ENCODE data around the gene WNT5B.

WNT5B gene

DNA sequence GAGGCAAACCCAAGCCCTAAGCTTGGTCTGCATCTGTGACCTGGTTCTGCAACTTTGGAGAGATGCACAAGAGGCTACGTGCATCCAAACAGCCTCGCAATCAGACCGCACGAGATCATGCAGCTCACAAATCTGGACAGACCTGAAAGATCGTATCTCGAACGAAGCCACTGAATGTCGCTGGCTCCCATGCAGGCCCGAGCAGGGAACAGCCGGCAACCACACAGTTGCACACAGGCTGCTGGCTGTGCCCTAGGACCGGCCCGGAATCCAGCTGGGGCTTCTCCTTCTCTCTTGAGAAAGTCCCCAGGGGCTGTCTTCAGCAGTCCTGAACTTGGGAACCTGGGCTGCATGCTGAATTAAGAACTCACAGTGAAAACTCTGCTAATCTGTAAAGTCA is 27.9 kb downstream of the WNT5B start:
- ATAC-seq = no peak

DNA sequence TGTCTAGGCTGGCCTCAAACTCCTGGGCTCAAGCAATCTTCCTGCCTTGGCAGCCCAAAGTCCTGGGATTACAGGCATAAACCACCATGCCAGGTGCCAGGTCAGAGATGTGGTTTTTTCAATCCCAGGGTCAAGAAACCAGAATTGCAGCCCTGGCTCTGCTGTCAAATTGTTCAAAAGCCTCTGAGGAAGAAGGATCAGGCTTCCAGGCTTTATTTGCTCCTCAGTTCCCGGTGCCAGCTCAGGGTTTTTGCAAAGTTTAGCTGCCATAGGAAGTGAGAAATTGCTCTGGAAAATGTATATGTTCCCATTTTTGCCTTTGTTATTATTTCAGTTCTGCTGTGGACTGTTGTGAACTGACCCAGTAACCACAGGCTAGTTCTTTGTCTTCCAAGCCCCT is 28.7 kb downstream of the WNT5B start:
- no peak for ATAC-seq

DNA sequence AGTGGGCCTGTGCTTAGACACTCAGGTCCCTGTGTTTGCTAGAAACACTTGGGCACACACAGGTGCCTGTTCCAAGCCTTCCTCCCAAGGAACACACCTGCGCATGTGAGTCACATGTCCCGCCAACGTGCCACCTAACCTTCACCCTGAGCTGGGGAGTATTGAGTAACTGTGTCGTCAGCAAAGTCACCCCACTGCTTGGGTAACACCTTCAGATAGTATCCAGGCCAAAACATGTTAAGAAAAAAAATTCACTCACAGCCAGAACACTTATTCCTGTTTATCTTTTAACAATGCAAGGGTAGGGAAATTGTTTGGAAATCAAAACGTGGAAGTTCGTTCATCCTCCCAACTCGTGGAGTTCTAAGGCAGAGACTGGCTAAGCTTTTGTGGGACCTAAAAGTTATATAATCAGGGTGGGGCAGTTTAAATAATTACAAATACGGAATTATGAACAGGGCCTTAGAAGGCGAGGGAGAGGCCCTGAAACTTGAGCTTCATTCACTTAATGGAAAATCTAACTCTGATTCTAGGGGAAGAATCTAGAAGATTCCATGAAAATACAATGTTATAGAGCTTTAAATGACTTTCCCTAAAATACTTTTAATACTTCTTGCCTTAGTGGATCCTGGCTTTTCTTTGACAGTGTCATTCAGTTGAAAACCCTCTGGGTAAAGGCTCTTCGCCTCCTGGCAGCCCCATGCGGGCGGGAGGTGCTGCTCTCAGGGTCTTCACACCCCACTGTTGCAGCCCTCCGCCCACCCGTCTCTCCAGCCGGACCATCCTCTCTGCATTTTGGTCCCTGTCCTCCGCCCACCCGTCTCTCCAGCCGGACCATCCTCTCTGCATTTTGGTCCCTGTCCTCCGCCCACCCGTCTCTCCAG is 31.5 kb downstream of the WNT5B start:
- ATAC-seq = peak; percentile 35 to 60

DNA sequence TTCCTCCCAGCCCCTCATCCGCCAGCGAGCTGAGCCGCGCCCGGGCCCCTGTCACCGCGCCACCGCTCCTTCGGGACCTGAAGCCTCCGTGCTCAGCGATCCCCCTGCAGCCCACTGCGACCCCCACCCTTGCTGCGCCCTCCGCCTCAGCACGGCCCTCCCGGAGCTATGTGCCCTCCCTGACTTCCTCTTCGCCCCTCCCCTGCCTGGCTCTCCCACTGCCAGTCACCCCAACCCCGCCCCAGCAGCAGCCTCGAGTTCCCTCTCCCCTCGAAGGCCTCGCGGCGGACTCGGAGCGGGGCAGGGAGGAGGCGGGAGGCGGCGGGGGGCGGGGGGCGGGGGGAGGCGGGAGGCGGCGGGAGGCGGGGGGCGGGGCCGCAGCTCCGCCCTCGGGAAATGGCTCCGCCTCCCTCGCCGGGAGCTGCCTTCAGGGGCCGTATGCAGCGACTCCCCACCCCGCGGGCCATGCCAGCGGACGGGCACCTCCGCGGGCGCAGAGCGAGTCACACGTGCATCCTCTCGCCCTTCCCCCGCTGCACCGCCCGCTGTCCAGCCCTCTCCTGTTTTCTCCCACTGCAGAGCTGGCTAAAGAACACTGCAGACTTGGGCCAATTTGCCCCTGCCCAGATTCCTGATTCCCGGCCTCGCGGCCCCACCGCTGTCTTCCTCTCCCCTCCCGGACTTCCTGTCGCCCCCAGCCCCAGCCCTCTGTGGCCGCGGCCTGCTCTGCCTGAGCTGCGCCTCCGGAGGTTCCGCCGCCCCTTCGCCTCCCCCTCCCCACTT is 32.7 kb downstream of the WNT5B start:
- ATAC-seq = peak; percentile 84 to 85

GRCh38 chr12:1662761-1663439 is 33.9 kb downstream of the WNT5B start:
- ATAC-seq = no peak

DNA sequence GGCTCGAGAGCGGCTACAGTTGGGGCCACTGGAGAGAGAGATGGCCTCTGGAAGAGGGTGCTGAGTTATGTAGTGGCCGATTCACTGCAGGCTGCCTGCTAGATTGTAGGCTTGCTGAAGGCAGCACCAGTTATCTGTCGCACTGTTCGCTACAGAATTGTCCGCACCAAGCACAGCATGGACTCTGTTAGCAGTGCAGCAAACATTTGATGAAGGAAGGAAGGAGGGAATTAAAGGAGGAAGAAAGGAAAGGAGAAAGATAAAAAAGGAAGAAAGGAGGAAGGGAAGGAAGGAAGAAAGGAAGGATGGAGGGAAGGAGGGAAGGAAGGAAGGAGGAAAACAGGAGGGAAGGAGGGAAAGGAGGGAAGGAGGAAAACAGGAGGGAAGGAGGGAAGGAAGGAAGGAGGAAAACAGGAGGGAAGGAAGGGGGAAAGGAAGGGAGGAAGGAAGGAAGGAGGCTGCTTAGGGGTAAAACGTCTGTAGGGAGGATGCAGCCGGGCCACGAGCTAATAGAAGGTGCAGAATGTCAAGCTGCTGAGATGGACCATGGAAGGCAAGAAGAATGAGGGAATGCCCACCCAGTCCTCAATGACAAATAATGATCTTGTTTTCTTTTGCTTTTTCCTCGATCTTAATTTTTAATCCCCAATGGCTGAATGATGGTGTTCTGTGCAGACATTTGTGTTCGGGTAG is 34.6 kb downstream of the WNT5B start:
- ATAC-seq = no peak

DNA sequence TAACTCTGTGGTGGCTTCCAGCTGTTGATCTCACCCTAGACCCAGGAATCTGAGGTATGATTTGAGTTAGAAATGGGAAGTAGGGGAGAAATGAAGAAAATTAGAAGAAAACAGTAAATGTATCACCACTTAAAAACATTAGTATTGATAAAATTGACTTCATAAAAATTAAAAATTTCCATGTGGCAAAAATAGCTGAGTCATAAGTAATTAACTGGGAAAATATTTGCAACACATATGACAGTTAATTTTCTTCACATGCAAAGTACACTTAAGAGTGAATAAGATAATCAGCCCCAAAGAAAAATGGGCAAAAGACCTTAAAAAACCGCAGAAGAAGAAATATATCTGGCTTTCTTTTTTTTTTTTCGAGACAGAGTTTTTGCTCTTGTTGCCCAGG is 36.3 kb downstream of the WNT5B start:
- ATAC-seq = no peak

DNA sequence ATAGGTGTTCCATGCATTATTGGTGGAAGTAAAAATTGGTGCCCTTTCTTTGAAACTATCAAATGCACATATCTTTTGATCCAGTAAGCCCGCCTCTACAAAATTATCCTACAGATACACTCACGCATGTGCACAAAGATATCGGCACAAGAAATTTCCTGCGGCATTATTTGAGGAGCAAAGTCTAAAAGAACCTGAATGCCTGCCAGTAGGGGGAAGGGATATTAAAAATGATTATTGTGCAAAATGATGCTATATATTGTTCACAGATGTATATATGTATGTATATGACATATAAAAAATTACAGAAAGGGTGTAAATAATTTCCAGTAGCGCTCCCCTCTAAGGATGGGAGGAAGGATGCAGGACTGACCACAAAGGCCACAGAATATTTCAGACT is 37.2 kb downstream of the WNT5B start:
- ATAC-seq = no peak

- no peak for ATAC-seq
Measured at GRCh38 chr12:1666685-1667162, 37.7 kb downstream of the WNT5B start.

DNA sequence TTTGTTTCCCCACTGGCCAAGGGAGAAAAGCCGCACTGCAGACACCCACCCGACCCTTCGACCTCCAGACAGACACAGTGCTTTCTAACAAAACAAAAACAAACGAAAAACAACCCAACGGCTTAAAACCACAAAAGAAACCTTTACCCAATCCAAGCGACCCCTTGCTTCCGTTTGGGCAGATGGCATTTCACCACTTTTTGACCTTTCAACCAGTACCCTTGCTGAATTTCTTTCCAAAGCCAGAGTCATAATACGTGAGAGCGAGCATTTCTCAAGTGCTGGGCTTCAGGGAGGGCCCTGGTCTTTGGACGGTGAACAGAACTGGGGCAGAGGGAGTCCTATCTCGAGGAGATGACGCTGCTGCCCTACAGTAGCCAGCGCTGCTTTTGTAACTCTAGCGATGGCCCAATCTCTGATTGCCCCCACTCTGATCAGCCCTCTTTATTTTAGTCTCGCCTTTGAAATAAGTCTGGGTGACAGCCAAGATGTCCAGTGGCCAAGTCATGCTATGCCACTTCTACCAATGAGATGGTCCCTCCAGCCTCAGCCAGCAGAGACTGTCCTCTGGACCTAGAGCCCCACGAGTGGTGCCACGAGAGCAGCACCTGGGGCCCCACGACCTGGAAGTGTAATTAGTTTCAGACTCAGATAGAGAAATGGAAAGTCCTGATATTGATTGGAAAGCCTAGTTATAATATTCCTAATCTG is 40.0 kb downstream of the WNT5B start:
- no peak for ATAC-seq

DNA sequence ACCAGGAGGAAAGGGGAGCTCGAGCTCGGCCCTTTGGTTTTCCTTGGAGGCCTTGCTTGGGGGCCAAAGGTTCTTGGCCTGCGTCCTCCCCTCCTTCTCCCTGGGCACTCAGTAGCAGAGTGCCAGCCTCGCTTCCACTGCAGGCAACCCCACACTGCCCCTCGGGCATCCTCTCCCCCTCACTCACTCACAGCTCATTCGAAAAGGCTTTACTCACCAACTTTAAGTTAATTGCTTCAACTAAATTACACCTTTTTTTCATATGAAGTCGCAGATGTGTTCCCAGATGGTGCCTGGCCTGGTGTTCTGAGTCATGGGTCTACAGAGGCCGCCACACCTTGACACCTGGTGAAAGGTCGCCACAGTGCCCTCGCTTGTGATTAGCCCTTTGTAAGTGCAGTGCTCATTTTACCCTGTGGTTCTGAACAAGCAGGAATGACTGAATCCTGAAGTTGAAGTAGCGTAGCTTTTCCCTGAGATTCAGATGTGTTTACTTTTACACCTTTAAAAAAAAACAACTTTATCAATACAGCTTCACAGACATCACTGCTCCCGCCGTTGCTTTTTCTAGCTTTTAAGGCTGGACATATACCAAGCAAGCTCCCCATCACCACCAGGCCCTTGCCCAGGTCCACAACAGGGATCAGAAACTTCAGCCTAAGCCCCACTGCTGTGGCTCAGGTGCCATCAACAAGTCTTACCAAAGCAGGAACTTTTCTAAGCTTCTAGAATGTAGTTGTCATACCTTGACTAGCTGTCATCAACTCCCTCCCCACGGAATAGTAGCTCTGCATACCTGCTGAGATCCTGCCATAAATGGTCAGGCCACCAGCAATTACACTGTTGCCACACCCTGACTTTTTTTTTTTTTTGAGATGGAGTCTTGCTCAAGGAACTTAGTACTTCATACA is 41.6 kb downstream of the WNT5B start:
- no peak for ATAC-seq

- no peak for ATAC-seq
Measured at GRCh38 chr12:1676043-1676442, 47.0 kb downstream of the WNT5B start.

DNA sequence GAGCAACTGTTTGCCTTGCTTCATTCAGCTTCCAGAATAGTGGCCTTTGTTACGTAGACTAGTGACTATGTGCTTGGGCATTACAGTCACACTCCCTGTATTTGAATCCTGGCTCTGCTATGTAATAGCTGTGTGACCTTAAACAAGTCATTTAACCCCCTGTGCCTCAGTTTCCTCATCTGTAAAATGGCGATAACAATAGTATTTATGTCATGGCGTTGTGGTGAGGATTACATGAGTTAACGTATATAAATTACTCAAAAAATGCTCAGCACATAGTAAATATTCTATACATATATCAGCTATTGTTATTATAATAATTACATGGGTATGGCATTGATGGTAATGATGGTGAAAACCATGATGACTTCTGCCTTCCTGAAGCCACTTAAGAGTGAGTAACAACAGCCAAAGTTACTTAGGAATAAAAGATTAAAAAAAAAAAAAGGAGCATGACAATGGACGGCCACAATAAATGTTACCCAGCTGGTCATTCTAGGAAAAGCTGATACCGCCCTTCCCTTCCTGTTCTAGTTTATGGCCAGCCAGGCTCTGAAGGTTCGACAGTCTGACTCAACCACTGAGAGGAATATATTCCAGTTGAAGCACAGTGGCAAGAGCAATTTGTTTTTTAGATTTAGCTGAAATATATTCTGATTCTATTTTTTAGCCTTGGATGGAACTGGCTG is 51.9 kb downstream of the WNT5B start:
- no peak for ATAC-seq

- no peak for ATAC-seq
Measured at GRCh38 chr12:1681493-1681807, 52.4 kb downstream of the WNT5B start.

DNA sequence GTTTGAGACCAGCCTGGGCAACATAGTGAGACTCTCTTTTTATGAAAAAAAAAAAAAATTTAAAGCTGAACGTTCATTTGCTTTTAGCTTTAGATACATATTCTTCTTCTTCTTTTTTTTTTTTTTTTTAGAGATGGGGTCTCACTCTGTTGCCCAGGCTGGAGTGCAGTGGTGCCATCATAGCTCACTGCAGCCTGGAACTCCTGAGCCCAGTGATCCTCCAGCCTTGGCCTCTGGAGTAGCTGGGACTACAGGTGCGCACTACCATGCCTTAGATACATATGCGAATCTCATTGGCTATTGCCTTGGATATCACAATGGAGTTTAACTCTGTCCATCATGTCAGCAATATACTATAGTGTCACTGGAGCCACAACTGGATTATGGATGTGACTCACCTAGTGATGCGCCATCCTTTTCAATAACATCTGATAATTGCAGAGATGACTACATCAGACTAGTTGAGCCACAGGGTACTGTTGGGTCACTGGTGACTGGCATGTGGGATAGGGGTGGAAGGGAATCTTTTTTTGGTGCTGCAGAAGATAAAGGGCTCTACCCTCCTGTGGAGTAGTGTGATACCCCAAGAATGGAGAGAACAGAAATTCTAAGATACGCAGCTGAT is 59.2 kb downstream of the WNT5B start:
- no peak for ATAC-seq

- ATAC-seq = peak; percentile 99 to 100
Measured at GRCh38 chr12:1690578-1691122, 61.6 kb downstream of the WNT5B start, which contains the start of gene ADIPOR2. TSS of gene ADIPOR2 (plus strand) at chr12:1691070. CDS start at chr12:1754344, 63,274 bp downstream.

DNA sequence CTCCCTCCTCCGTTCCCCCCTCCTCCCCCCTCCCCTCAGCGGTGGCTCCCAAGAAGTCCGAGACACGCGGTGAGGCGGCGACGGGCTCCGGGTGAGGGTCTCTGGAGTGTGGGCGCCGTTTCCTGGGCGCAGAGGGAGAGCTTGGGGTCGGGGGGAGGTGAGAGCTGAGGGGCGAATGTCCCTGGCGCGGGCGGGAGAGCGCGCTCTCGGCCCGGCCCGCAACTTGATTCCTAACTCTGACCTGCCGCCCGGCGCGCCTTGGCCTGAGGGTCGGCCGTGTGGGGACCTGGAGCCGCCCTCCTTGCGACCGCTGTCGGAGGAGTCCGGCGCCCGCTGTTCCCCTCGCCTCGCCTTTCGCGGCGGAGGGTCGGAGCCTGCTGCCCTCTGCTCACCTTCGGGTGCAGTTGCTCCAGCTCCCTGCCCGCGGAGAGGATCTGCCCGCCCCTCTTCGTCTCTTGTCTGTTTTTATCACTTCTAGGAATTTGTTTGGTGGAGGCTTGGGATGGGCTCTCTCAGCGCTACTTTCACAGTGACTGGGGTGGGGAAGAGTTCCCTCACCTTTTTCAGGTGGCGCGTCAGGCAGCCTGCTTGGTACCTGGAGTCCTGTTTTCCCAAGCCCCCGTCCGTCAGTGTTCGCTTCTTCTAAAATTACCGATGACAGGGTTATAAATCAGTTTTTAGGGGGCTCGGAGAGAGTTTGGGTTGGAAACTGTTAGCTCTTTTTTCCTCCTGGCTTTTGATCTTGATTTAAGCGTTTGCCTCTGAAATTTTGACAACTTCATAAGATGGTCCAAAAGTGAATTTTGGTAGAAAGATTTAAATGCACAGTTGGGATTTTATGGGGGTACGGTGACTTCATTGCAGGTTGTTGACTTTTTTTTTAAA is 62.3 kb downstream of the WNT5B start:
- peak; percentile 11 to 20 for ATAC-seq

DNA sequence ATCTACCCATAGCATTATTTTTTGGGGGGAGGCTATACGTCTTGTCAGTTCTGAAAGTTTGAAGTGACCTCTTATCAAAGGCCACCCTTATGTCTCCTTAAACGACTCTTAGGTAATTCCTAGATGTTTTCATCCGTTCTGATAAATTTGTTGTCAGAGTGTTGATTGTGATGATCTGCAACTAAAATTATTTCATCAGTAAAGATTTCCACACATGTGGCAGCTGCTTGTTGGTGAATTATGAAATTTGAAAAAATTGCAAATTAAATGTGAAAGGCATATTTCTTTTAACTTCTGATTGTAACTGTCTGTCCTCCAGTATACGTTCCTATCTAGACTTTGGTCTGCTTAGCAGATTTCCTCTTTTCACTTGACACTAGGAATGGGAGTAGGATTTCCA is 63.2 kb downstream of the WNT5B start:
- ATAC-seq = no peak
